ENCODE data around the gene RELA.

- TF ChIP-seq CTCF (conservative IDR thresholded peaks at IDR 0.05) (no peak), ZFX (IDR thresholded peaks at IDR 0.05) (no peak)
These were observed 37.6 kb downstream of the RELA start for GRCh38 chr11:65624931-65625627.

Measured in C4-2B (cell line).